ENCODE data around the gene PTPRO.

Gene PTPRO

DNA sequence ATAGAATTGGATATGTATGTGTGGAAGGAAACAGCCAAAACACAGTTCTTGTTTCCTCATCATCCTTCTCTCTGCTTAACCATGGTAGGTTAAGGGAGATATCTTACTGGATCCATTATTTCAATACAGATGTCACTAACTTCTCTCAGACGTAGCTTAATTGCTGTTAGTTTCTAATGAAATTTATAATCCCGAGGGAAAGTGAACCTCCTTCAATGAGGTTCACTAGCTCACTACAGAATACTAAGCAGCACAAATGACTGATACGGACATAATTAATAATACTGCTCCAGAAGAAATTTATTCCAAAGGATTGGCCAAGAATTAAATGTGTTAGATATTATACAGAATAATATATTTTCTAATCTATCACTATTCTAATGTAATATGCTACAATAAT lies 28.6 kb upstream of the PTPRO start:
- TF ChIP-seq, protein P1, sequence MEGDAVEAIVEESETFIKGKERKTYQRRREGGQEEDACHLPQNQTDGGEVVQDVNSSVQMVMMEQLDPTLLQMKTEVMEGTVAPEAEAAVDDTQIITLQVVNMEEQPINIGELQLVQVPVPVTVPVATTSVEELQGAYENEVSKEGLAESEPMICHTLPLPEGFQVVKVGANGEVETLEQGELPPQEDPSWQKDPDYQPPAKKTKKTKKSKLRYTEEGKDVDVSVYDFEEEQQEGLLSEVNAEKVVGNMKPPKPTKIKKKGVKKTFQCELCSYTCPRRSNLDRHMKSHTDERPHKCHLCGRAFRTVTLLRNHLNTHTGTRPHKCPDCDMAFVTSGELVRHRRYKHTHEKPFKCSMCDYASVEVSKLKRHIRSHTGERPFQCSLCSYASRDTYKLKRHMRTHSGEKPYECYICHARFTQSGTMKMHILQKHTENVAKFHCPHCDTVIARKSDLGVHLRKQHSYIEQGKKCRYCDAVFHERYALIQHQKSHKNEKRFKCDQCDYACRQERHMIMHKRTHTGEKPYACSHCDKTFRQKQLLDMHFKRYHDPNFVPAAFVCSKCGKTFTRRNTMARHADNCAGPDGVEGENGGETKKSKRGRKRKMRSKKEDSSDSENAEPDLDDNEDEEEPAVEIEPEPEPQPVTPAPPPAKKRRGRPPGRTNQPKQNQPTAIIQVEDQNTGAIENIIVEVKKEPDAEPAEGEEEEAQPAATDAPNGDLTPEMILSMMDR (conservative IDR thresholded peaks at IDR 0.05): no peak
- no peak overlapping the region for H3K27ac ChIP-seq

DNA sequence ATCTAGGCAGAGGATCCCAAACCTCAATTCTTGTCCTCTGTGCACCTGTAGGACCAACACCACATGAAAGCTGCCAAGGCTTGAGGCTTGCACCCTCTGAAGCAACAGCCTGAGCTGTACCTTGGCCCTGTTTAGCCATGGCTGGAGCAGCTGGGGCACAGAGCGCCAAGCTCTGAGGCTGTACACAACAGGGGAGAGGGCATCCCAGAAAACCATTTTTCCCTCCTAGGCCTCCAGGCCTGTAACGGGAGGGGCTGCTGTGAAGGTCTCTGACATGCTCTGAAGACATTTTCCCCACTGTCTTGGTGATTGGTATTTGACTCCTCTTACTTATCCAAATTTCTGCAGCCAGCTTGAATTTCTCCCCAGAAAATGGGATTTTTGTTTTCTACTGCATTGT lies 22.4 kb upstream of the PTPRO start:
- TF ChIP-seq, protein P1 (conservative IDR thresholded peaks at IDR 0.05): no peak

DNA sequence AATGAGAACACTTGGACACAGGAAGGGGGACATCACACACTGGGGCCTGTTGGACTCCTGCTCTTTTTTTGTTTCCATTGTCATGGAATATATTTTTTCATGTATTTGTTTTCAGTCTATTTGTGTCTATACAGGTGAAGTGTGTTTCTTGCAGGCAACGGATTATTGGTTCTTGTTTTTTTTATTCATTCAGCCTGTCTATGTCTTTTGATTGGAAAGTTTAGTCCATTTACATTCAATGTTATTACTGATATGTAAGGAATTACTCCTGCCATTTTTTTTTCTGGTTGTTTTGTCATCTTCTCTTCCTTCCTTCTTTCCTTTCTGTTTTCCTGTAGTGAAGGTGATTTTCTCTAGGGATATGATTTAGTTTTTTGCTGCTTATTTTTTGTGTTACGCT lies 18.0 kb upstream of the PTPRO start:
- H3K27ac ChIP-seq: no peak overlapping the region
- TF ChIP-seq, protein P1 (conservative IDR thresholded peaks at IDR 0.05): no peak

More for the DNA sequence above, 22.4 kb upstream of the PTPRO start:
- H3K27ac ChIP-seq: no peak overlapping the region

DNA sequence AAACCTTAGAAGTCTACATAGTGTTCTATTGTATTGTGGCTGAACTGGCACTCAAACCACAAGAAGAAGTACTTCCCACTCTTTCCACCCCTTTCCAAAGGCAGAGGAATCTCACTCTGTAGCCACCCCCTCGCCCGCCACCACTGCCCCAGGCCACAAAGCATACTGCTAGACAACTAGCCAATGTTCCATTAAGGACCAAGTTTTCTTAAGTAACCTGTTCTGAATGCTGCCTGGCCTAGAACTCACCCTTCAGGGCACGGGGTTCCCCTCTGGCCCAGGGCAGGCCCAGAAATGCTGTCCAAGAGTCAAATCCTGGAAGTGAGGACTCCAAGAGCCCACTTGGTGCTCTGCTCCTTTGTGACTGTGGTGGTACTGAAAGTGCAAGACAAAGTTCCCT lies 15.7 kb upstream of the PTPRO start:
- TF ChIP-seq, protein P1 (conservative IDR thresholded peaks at IDR 0.05): no peak
- H3K27ac ChIP-seq: no peak overlapping the region

DNA sequence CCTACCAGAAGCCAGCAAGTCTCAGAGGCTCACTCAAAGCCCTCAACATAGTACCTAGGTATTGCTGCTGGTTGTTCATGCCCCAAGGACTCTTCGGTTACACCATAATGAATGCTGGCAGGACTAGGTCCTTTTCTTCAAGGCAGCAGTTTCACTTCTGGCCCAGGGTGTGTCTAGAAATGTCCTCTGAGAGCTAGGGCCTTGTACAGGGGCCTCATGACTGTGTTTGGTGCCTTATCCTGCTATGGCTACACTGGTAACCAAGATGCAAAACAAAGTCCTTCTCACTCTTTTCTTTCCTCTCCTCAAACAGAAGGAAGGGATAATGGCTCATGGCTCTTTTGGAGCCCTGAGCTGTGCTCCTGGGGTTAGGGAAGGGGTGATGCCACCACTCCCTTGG lies 15.2 kb upstream of the PTPRO start:
- TF ChIP-seq, protein P1 (conservative IDR thresholded peaks at IDR 0.05): no peak
- no peak overlapping the region for H3K27ac ChIP-seq

DNA sequence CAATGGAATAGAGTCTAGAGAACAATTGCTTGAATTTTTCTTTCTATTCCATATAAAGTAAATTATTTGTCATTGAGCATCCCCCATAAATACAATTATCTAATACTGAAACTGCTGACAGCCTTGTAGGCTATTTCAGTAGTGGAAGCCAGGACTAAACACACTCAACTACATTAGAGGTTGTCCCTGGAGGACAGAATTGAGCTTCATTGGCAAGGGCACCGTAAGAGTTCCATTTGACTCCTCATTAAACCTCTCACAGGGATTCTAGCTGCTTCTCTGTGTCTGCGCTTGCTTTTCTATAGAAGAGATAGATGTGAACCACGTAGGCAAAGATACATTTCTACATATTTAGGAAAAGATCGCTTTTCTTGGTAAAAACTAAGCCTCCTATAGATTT lies 3.5 kb upstream of the PTPRO start:
- H3K27ac ChIP-seq: no peak overlapping the region
- TF ChIP-seq, protein P1 (conservative IDR thresholded peaks at IDR 0.05): no peak

DNA sequence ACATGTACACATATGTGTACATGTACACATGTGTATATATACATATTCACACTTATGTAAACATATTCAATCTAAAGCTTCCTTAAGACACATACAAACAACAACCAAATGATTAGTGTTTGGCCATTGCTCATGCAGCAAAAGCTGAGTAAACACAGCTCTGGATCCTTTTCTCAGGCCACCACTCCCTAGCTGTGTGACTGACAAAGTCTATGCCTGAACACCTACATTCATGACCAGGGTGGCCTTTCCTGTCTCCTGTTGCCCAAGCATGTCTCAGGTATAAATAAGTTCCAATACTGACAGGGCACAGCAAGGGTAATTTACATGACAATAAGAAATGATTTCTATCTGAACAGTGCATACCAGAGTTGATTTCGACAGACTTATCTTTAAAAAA lies 1.4 kb upstream of the PTPRO start:
- no peak overlapping the region for H3K27ac ChIP-seq
- TF ChIP-seq, protein P1 (conservative IDR thresholded peaks at IDR 0.05): no peak

DNA sequence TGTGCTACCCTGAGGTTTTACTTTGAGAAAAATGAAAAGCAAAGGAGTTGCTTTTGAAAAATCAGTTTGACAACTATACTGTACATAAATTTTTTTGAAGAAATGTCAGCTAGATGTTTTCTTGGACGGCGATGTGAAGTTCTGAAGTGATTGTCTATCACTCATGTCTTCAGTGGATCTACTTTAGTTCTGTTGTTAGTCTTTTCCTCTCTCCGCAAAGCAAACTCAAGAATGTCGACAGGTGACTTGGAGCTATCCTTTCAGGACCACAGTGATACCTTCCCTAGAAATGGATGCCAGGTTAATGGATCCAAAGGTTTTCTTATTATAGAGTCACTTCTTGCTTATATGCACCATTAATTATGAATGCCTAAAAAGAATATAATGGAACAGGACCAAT lies 1.2 kb downstream of the PTPRO start:
- H3K27ac ChIP-seq: no peak overlapping the region
- TF ChIP-seq, protein P1 (conservative IDR thresholded peaks at IDR 0.05): no peak
